RWPE2 (cell line): ENCODE results near the gene LRMDA.
A peak's percentile ranks its signal among the peaks of the same experiment; 100 is the strongest.

ENCODE experiments used
- ATAC-seq: fragments of 200-7000 bp; cut with Tn5 transposase; 3 replicates; pipeline ENCODE4 v1.9.1; 2021; ENCODE audit warnings: low read depth
- DNase-seq: peaks from one replicate; pipeline ENCODE4 v3.0.0-alpha.2; 2020; ENCODE audit warnings: low spot score
- H3K27ac ChIP-seq: fragments of 450-650 bp; 2 replicates; pipeline ENCODE4 v1.5.1; 2017; ENCODE audit warnings: mild to moderate bottlenecking; ENCODE audit not compliant: poor library complexity, severe bottlenecking
- H3K27me3 ChIP-seq: fragments of 250-450 bp; sonication (Bioruptor Pico); 2 replicates; pipeline ENCODE4 v1.5.1; 2021; ENCODE audit warnings: mild to moderate bottlenecking, moderate library complexity; ENCODE audit not compliant: insufficient read depth, poor library complexity, severe bottlenecking
- H3K36me3 ChIP-seq: fragments of 250-450 bp; sonication (Bioruptor Pico); 2 replicates; pipeline ENCODE4 v1.5.1; 2020; ENCODE audit warnings: low read depth, mild to moderate bottlenecking, moderate library complexity
- H3K4me1 ChIP-seq: fragments of 250-450 bp; sonication (Bioruptor Pico); 2 replicates; pipeline ENCODE4 v1.5.1; 2021; ENCODE audit warnings: mild to moderate bottlenecking, moderate library complexity; ENCODE audit not compliant: insufficient read depth, poor library complexity, severe bottlenecking
- H3K4me3 ChIP-seq: fragments of 250-450 bp; sonication (Bioruptor Pico); 2 replicates; pipeline ENCODE4 v1.5.1; 2021; ENCODE audit warnings: mild to moderate bottlenecking, moderate library complexity; ENCODE audit not compliant: severe bottlenecking
- H3K9me3 ChIP-seq: fragments of 250-450 bp; sonication (Bioruptor Pico); 2 replicates; pipeline ENCODE4 v1.5.1; 2021; ENCODE audit warnings: mild to moderate bottlenecking, moderate library complexity; ENCODE audit not compliant: severe bottlenecking
- CTCF ChIP-seq: fragments of 450-650 bp; IDR thresholded peaks from one replicate; pipeline ENCODE4 v1.5.1; 2017; ENCODE audit warnings: mild to moderate bottlenecking, moderate library complexity; ENCODE audit not compliant: poor library complexity, severe bottlenecking

LRMDA gene

GRCh38 chr10:76301950-76302349 lies 870.5 kb downstream of the LRMDA start:
- H3K36me3 ChIP-seq: no peaks in the 10 kb centered on the region
- DNase-seq (no peak), ATAC-seq (no peak)
- no peak for TF ChIP-seq CTCF
- no peak overlapping the region for H3K4me3 ChIP-seq
- H3K27ac ChIP-seq: no peak overlapping the region
- no peaks in the 10 kb centered on the region for H3K4me1 ChIP-seq
- no peaks in the 10 kb centered on the region for H3K27me3 ChIP-seq
- no peaks in the 10 kb centered on the region for H3K9me3 ChIP-seq

GRCh38 chr10:76302481-76302880 lies 871.1 kb downstream of the LRMDA start:
- Histone ChIP-seq H3K36me3 (no peaks in the 10 kb centered on the region), H3K27ac (no peak overlapping the region), H3K4me1 (no peaks in the 10 kb centered on the region), H3K27me3 (no peaks in the 10 kb centered on the region), H3K9me3 (no peaks in the 10 kb centered on the region), H3K4me3 (no peak overlapping the region)
- ATAC-seq: no peak
- DNase-seq: no peak
- TF ChIP-seq CTCF: no peak

- Histone ChIP-seq H3K27ac (no peak overlapping the region), H3K4me1 (no peaks in the 10 kb centered on the region), H3K36me3 (no peaks in the 10 kb centered on the region), H3K27me3 (no peaks in the 10 kb centered on the region), H3K9me3 (no peaks in the 10 kb centered on the region), H3K4me3 (no peak overlapping the region)
- DNase-seq (no peak), ATAC-seq (no peak)
- no peak for TF ChIP-seq CTCF
These were observed 871.7 kb downstream of the LRMDA start for GRCh38 chr10:76302961-76303630.

GRCh38 chr10:76303682-76304316 lies 872.4 kb downstream of the LRMDA start:
- peak; percentile 76 for ATAC-seq
- DNase-seq: no peak

More at GRCh38 chr10:76303682-76304316, 872.4 kb downstream of the LRMDA start:
- Histone ChIP-seq H3K9me3 (no peaks in the 10 kb centered on the region), H3K27ac (no peak overlapping the region), H3K4me1 (no peaks in the 10 kb centered on the region), H3K36me3 (no peaks in the 10 kb centered on the region), H3K4me3 (no peak overlapping the region), H3K27me3 (no peaks in the 10 kb centered on the region)
- peak; percentile 53 for TF ChIP-seq CTCF
